ENCODE data around the gene GPATCH4. TPM values are rescaled to one million over a fixed set of nuclear protein-coding genes. Genes with fewer than 3 reads are reported as not detected.

Gene GPATCH4
- total RNA-seq, 1 donor from 2014 or later: 29.4 TPM

DNA sequence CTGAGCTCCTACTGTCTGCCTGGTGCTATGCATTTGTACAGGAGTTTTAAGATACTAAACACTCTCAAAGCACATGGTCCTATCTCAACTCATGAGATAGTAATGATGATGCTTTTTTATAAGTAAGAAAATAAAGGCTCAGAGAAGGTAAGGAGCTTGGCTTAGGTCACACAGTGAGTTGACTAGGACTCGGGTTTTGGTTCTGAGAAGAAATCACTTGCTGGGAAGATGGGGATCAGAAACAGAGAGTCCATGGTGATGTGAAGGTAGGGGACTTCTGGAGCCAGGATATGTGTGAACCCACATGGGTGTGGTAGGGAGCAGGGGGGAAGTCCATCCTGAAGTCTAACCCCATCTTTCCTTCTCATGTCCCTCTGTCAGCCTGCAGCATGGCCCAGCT is 44.4 kb upstream of the GPATCH4 start:
- H3K36me3 ChIP-seq: no peaks in the 10 kb centered on the region
- H3K27ac ChIP-seq: no peak overlapping the region
- intact Hi-C loops (cut with DNase I): no loop called here
- H3K9me3 ChIP-seq: no peaks in the 10 kb centered on the region
- no peak overlapping the region for H3K4me3 ChIP-seq
- no peak for DNase-seq (ENCODE audit: low spot score in 2 of 2)
- TF ChIP-seq, protein P1, sequence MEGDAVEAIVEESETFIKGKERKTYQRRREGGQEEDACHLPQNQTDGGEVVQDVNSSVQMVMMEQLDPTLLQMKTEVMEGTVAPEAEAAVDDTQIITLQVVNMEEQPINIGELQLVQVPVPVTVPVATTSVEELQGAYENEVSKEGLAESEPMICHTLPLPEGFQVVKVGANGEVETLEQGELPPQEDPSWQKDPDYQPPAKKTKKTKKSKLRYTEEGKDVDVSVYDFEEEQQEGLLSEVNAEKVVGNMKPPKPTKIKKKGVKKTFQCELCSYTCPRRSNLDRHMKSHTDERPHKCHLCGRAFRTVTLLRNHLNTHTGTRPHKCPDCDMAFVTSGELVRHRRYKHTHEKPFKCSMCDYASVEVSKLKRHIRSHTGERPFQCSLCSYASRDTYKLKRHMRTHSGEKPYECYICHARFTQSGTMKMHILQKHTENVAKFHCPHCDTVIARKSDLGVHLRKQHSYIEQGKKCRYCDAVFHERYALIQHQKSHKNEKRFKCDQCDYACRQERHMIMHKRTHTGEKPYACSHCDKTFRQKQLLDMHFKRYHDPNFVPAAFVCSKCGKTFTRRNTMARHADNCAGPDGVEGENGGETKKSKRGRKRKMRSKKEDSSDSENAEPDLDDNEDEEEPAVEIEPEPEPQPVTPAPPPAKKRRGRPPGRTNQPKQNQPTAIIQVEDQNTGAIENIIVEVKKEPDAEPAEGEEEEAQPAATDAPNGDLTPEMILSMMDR (IDR thresholded peaks at IDR 0.05): no peak
- peaks cover 5 to 8% of the 10 kb centered on the region in 2 donors for H3K4me1 ChIP-seq
- peaks cover 32% of the 10 kb centered on the region for H3K27me3 ChIP-seq

DNA sequence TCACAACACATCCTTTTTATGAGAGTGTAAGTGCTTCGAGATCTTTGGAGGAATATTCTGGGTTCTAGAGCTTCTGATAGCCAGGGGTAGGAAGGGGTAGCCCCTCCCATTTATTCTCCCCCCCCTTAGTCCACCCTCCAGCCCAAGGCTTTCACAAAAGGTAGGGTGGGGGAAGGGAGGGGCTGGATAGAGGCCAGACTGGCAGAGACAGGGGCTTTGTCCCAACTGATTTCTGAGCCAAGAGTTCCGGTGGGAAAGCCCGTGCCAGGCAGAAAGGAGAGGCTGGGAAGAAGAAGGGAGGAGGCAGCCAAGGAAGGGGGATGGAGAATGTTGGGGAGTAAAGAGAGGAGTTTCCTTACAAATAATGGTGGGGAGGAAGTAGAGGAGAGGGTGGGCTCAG is 43.8 kb upstream of the GPATCH4 start:
- TF ChIP-seq, protein P1 (IDR thresholded peaks at IDR 0.05): no peak
- Histone ChIP-seq H3K36me3 (no peaks in the 10 kb centered on the region), H3K27me3 (peaks cover 32% of the 10 kb centered on the region), H3K4me1 (peaks cover 5 to 8% of the 10 kb centered on the region in 2 donors), H3K9me3 (no peaks in the 10 kb centered on the region), H3K27ac (no peak overlapping the region), H3K4me3 (no peak overlapping the region)
- DNase-seq (ENCODE audit: low spot score in 2 of 2): no peak
- intact Hi-C loops (cut with DNase I): no loop called here

DNA sequence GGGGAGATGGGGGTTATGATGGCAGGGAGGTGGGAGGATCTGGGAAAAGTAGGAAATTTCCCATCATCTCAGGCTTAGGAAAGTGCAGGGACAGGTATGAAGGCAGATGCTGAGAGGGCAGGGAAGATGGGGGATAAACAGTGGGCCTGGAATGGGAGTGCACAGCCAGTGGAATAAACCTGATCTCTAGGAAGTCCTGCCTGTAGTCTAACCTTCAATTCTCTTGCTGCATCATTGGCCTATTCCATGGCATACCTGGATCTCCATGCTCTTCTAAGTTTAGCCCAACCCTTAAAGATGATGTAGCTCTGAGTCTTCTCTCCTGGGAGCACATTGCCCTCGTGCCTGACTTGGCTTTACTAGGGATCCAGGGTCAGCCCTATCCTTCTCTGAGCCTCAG is 43.4 kb upstream of the GPATCH4 start:
- Histone ChIP-seq H3K27me3 (peaks cover 32% of the 10 kb centered on the region), H3K4me1 (peaks cover 5 to 8% of the 10 kb centered on the region in 2 donors), H3K4me3 (no peak overlapping the region), H3K9me3 (no peaks in the 10 kb centered on the region), H3K36me3 (no peaks in the 10 kb centered on the region), H3K27ac (no peak overlapping the region)
- intact Hi-C loops (cut with DNase I): no loop called here
- DNase-seq (ENCODE audit: low spot score in 2 of 2): no peak
- TF ChIP-seq, protein P1 (IDR thresholded peaks at IDR 0.05): no peak

DNA sequence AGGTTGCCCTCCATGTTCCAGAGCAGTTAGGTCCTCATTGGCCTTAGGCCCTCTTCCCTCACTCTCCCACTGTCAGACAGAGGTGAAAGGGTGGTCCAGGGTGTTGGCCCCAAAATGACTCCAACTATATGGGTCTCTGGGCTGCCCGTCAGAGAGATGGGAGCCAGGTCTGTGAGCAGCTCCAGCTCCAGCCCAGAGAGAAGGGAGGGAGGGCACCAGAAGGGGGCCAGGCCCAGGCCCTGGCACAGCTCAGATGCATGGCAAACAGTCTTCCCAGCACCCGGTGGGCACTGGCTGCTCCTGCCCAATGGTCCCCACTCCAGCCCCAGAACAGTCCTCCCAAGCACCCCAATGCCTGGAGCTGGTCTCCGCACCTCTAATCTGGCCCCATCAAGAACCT is 42.9 kb upstream of the GPATCH4 start:
- intact Hi-C loops (cut with DNase I): no loop called here
- no peak for DNase-seq (ENCODE audit: low spot score in 2 of 2)
- Histone ChIP-seq H3K27me3 (peaks cover 33% of the 10 kb centered on the region), H3K9me3 (no peaks in the 10 kb centered on the region), H3K36me3 (no peaks in the 10 kb centered on the region), H3K4me1 (peaks cover 5 to 8% of the 10 kb centered on the region in 2 donors), H3K4me3 (no peak overlapping the region), H3K27ac (no peak overlapping the region)
- TF ChIP-seq, protein P1 (IDR thresholded peaks at IDR 0.05): no peak

DNA sequence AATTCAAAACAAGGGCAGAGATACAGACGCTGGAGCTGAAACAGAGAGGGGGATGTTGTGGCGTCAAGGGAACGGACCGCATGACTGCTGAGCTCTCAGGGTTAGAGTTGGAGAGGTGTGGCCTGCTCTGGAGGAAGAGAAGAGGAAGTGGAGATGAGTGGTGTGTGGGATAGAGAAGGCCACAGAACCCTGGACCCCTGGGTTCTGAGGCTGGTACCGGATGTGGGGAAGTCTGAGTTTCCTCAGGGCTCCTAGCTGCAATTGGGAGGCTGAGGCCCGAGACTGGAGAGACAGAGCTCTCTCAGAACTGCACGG is 42.5 kb upstream of the GPATCH4 start:
- no peaks in the 10 kb centered on the region for H3K9me3 ChIP-seq
- no peak overlapping the region for H3K27ac ChIP-seq
- intact Hi-C loops (cut with DNase I): no loop called here
- TF ChIP-seq, protein P1 (IDR thresholded peaks at IDR 0.05): no peak
- H3K4me3 ChIP-seq: no peak overlapping the region
- peaks cover 5 to 8% of the 10 kb centered on the region in 2 donors for H3K4me1 ChIP-seq
- H3K36me3 ChIP-seq: no peaks in the 10 kb centered on the region
- H3K27me3 ChIP-seq: peaks cover 37% of the 10 kb centered on the region
- no peak for DNase-seq (ENCODE audit: low spot score in 2 of 2)
